Brain microvascular endothelial cell (primary cell): ENCODE results near the gene POLR1B.
"Not testable (repeated sequence)": the region's sequence is repeated elsewhere in the genome, so short reads cannot be mapped to it uniquely, and the experiment has no call there.

Source experiments
- DNase-seq: peaks from one replicate; pipeline ENCODE4 v3.0.0-alpha.2; 2020
- H3K27ac ChIP-seq: fragments of 250-450 bp; sonication (Bioruptor Pico); 2 replicates; pipeline ENCODE4 v1.5.1; 2020; ENCODE audit warnings: mild to moderate bottlenecking, moderate library complexity
- H3K27me3 ChIP-seq: fragments of 250-450 bp; sonication (Bioruptor Pico); replicated peaks from 2 replicates; pipeline ENCODE4 v1.5.1; 2020; ENCODE audit warnings: mild to moderate bottlenecking
- H3K36me3 ChIP-seq: fragments of 250-450 bp; sonication (Bioruptor Pico); replicated peaks from 2 replicates; pipeline ENCODE4 v1.5.1; 2020; ENCODE audit warnings: mild to moderate bottlenecking
- H3K4me3 ChIP-seq: 2 replicates; pipeline ENCODE4 v1.5.1; 2011; ENCODE audit warnings: low read depth, mild to moderate bottlenecking, control low read depth, low read length, moderate library complexity
- CTCF ChIP-seq: IDR thresholded peaks from 2 replicates; pipeline ENCODE4 v1.5.1; 2011; ENCODE audit warnings: low read depth, mild to moderate bottlenecking, moderate library complexity, low read length, control low read depth, inconsistent platforms; ENCODE audit errors: missing control alignments
- in situ Hi-C: cut with HindIII; loops from 2 replicates; pipeline ENCODE4 v1.10.0; 2017; ENCODE audit warnings: low sequenced_read_pairs, low pct_ligation_motif_present

Gene POLR1B

GRCh38 chr2:112500850-112501484 is 41.3 kb upstream of the POLR1B start:
- H3K27me3 ChIP-seq, H3K4me3 ChIP-seq, H3K27ac ChIP-seq, in situ Hi-C loops: not testable (repeated sequence)
- TF ChIP-seq CTCF, result peak; percentile 29
- H3K36me3 ChIP-seq, result peaks cover 11% of the 10 kb centered on the region
- DNase-seq, result peak; percentile 29

- H3K36me3 ChIP-seq, H3K27ac ChIP-seq, H3K4me3 ChIP-seq, DNase-seq, H3K27me3 ChIP-seq, in situ Hi-C loops: not testable (repeated sequence)
These were observed 32.8 kb upstream of the POLR1B start for GRCh38 chr2:112509239-112509998.

GRCh38 chr2:112516801-112517200 is 25.5 kb upstream of the POLR1B start:
- in situ Hi-C loops, result no loop called here
- no peak for DNase-seq
- no peak for TF ChIP-seq CTCF
- no peaks in the 10 kb centered on the region for H3K27me3 ChIP-seq
- H3K27ac ChIP-seq, result no peak overlapping the region
- no peak overlapping the region for H3K4me3 ChIP-seq
- peaks cover 26% of the 10 kb centered on the region for H3K36me3 ChIP-seq

- no peak for TF ChIP-seq CTCF
- peaks cover 44% of the 10 kb centered on the region for H3K36me3 ChIP-seq
These were observed 23.5 kb upstream of the POLR1B start for GRCh38 chr2:112518807-112519206.

GRCh38 chr2:112519506-112519905 is 22.8 kb upstream of the POLR1B start:
- no peak for DNase-seq
- no peak overlapping the region for H3K4me3 ChIP-seq
- H3K36me3 ChIP-seq, result peaks cover 46% of the 10 kb centered on the region
- in situ Hi-C loops, result no loop called here
- H3K27ac ChIP-seq, result no peak overlapping the region
- no peak for TF ChIP-seq CTCF
- no peaks in the 10 kb centered on the region for H3K27me3 ChIP-seq

More at GRCh38 chr2:112518807-112519206, 23.5 kb upstream of the POLR1B start:
- Histone ChIP-seq H3K4me3 (no peak overlapping the region), H3K27ac (no peak overlapping the region), H3K27me3 (no peaks in the 10 kb centered on the region)
- no peak for DNase-seq
- in situ Hi-C loops, result no loop called here

- peaks cover 46% of the 10 kb centered on the region for H3K36me3 ChIP-seq
- no peak overlapping the region for H3K4me3 ChIP-seq
These were observed 22.0 kb upstream of the POLR1B start for GRCh38 chr2:112520234-112520783.

More at GRCh38 chr2:112520234-112520783, 22.0 kb upstream of the POLR1B start:
- Histone ChIP-seq H3K27me3 (no peaks in the 10 kb centered on the region), H3K27ac (no peak overlapping the region)
- in situ Hi-C loops, result no loop called here
- DNase-seq, result no peak
- no peak for TF ChIP-seq CTCF
